IPS-18a (cell line): ENCODE results near the gene MYO18A.
A peak's percentile ranks its signal among the peaks of the same experiment; 100 is the strongest.

Experiments
- H3K27ac ChIP-seq: one replicate; pipeline ENCODE4 v1.5.1; 2013; ENCODE audit warnings: low read length
- H3K27me3 ChIP-seq: one replicate; pipeline ENCODE4 v1.6.1; 2013; ENCODE audit warnings: mild to moderate bottlenecking, low read length; ENCODE audit not compliant: control insufficient read depth, insufficient read depth
- H3K36me3 ChIP-seq: one replicate; pipeline ENCODE4 v1.6.1; 2013; ENCODE audit warnings: low read depth, low read length; ENCODE audit not compliant: control insufficient read depth
- H3K4me1 ChIP-seq: one replicate; pipeline ENCODE4 v1.6.1; 2013; ENCODE audit warnings: low read depth, low read length; ENCODE audit not compliant: control insufficient read depth
- H3K4me3 ChIP-seq: one replicate; pipeline ENCODE4 v1.5.1; 2013; ENCODE audit warnings: low read length
- H3K9ac ChIP-seq: one replicate; pipeline ENCODE4 v1.6.1; 2013; ENCODE audit warnings: mild to moderate bottlenecking, low read length, moderate library complexity
- H3K9me3 ChIP-seq: one replicate; pipeline ENCODE4 v1.6.1; 2013; ENCODE audit warnings: low read depth, low read length; ENCODE audit not compliant: control insufficient read depth

The MYO18A gene

DNA sequence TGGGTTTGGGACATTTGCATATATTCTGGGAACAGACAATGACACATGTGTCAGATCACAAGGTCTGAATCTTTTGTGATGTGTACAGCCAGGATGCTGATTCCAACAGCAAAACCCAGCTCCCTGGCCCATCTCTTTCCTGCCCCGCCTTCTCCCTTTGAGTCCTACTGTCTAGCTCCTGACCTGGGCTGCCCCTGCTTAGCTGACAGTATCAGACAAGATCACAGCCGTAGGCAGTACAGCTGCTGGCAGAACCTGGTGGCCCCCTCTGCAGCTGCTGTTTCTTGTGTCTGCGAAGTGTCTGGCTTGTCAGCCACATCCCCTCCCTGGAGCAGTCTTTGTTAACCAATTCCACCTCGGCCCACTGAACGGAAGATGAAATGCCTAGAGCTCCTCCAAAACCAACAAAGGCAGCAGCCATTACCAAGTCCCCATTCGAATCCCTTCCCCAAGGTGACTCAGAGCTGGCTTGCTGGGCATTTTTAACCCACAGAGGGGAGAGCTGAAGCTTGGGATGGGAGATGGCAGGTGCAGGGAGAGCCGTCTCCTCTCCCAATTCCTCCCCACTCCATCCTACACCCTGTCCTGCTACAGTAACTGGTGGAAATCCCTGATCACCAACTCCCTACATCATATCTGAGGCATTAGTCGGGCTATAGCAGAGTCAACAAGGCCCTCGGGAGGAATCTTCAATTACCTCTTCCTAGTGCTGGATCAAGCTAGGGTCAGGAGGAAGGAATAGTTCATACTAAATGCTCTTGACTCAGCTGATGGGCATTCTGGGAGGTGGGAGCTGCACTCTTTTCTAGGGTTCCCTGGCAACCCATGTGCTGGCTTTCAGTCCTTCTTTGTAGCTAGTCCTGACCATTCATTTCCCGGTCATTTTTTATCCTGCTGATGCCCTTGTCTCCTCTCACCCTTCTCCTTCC is 131.5 kb downstream of the MYO18A start:
- Histone ChIP-seq H3K36me3 (peaks cover 6% of the 10 kb centered on the region), H3K4me3 (no peak overlapping the region), H3K9ac (no peak overlapping the region), H3K9me3 (no peaks in the 10 kb centered on the region), H3K4me1 (peaks cover 17% of the 10 kb centered on the region), H3K27me3 (no peaks in the 10 kb centered on the region), H3K27ac (no peak overlapping the region)

DNA sequence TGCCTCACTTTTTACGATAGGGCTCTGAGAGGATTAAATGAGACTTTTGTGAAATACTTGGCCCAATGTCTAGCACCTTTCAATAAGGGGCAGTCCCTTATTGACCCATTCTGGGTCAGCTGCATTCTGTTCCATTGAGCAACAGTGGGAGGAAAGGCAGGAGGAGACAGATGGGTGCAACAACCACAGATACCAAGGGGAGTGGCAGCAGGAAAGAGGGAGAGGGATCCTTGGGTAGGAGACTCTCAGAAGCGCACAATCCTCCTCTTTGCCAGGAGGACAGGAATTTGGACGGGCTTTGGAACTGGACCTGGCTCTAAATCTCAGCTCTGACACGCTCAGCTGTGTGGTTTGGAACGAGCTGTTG is 133.7 kb downstream of the MYO18A start:
- no peak overlapping the region for H3K4me3 ChIP-seq

DNA sequence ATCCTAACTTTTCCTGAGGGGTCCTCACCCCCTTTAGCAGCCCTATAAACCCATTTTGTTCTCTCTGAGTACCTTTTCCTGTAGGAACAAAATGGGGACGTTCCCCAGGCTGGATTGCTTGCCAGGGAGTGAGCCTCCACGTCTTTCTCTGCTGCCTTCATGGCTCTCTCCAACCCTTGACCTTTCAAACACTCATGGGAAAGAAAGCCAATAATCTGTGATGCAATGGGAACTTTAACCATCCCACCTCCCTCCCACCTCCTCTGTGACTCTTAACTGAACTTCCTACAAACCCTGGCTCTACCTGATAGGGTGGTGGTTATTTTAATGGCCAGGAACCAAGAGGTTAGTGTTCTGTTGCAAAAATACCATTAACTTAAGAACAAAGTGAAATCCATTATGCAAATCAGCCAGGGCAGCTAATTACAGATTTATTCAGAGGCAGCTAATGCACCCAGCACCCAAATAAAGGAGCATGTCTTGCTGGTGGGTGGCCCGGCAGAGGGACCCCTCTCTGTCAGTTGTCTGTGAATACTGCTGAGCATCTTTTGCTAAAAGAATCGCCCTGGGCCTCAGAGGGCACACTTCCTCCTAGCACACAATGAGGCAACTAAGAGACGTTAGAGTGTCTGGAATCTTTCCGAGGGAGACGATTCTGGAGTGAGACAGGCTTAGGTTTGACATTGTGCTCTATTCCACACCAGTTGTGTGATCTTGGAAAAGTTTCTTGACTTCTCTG is 134.3 kb downstream of the MYO18A start:
- H3K36me3 ChIP-seq = peaks cover 6% of the 10 kb centered on the region
- no peak overlapping the region for H3K4me3 ChIP-seq
- H3K27me3 ChIP-seq = no peaks in the 10 kb centered on the region
- no peaks in the 10 kb centered on the region for H3K9me3 ChIP-seq
- H3K4me1 ChIP-seq = peaks cover 37% of the 10 kb centered on the region
- no peak overlapping the region for H3K27ac ChIP-seq
- H3K9ac ChIP-seq = no peak overlapping the region

More for the DNA sequence above, 133.7 kb downstream of the MYO18A start:
- Histone ChIP-seq H3K27ac (no peak overlapping the region), H3K4me1 (peaks cover 37% of the 10 kb centered on the region), H3K36me3 (peaks cover 6% of the 10 kb centered on the region), H3K9ac (no peak overlapping the region), H3K9me3 (no peaks in the 10 kb centered on the region), H3K27me3 (no peaks in the 10 kb centered on the region)

DNA sequence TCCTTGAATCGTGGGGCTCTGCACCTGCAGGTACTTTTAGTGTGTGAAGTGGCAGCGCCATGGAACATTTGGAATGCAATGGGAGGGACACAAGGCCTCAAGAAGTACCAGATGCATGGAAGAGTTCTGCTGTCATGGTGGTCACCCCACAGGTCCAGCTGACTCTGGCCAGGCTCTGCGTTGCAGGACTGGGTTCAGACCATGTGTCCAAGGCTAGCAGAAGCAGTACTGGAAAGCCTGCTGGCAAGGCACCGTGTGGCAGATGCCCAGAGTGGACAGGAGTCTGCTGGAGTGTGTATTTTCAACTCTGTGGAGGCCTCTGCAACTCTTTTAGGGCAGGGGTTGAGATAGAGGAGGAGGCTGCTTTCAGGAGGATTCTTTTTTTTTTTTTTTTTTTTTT is 135.2 kb downstream of the MYO18A start:
- H3K9me3 ChIP-seq = no peaks in the 10 kb centered on the region
- H3K9ac ChIP-seq = no peak overlapping the region
- no peak overlapping the region for H3K4me3 ChIP-seq
- H3K27me3 ChIP-seq = no peaks in the 10 kb centered on the region
- H3K4me1 ChIP-seq = peaks cover 39% of the 10 kb centered on the region
- no peak overlapping the region for H3K27ac ChIP-seq
- peaks cover 6% of the 10 kb centered on the region for H3K36me3 ChIP-seq

DNA sequence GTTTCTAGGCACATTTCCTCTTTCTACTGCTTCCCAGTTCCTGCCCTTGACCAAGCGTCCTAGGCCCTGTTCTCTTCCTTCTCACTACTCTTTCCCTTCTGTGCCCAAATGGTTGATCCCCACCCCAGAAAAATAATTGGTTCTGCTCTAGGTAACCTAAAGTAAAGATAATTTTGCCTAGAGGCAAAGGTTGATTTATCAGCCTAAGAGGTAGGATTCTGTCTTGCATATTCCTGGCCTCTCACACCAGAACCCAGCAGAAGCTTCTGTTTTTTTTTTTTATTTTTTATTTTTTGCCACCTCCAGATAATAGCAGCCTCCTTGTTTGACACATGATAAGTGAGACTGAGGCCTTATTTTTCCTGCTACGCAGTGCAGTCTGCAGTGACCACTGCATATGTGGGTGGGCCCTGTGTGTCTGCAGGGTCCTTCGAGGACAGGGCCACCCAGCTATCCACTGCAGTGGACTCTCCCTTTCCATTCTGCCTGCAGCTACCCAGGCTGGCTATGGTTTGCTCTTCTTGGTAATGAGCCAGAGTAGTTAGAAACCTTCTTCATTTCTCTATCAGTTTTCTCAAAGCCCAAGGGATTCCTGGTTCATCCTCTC is 136.6 kb downstream of the MYO18A start:
- Histone ChIP-seq H3K27ac (peak overlapping the region; percentile 82), H3K36me3 (peaks cover 3% of the 10 kb centered on the region), H3K4me3 (peak overlapping the region; percentile 26), H3K9me3 (no peaks in the 10 kb centered on the region), H3K4me1 (peaks cover 43% of the 10 kb centered on the region), H3K9ac (peak overlapping the region; percentile 31), H3K27me3 (no peaks in the 10 kb centered on the region)

DNA sequence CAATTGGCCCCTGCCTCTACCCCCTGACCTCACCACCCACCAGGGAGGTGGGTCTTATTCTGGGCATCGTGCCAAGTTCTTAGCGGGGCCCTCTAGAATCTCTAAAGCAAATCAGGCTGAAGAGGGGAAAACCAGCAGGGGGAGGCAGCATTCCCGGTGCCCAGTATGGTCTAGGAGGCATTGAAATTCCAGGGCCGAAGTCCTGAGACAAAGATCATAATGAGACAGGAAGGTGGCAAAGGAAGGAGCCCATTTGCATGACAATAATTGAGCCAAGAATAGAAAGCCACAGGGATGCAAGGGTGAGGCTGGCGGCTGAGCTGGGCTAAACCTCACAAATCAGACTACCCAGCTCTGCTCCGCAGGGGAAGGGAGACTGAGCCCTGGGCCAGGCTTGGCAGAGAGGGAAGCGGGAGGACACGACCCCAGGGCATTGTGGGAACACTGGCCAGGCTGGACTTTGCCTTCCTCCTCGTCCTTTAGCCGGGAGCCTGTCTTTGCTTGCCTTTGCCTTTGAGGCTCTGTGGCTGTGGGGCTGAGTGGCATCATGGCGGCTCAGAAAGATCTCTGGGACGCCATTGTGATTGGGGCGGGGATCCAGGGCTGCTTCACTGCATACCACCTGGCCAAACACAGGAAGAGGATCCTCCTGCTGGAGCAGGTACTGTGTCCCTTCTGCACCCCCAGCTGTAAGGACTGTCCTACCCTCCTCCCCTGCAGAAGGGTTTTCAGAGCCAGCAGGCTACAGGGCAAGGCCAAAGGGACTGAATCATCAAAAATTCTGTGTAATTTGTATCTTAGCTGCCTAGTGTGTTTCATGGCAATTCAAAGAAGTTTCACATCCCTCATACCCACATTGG is 137.3 kb downstream of the MYO18A start, which contains the start of gene PIPOX:
Gene PIPOX (plus strand): TSS at position 463 of the 860 bp plus-strand sequence. CDS start 85 bp downstream, at position 548.
- peaks cover 3% of the 10 kb centered on the region for H3K36me3 ChIP-seq
- no peaks in the 10 kb centered on the region for H3K27me3 ChIP-seq
- H3K4me3 ChIP-seq = peak within 1 kb of the TSS; percentile 26
- peak within 1 kb of the TSS; percentile 31 for H3K9ac ChIP-seq
- no peaks in the 10 kb centered on the region for H3K9me3 ChIP-seq
- H3K27ac ChIP-seq = peak within 1 kb of the TSS; percentile 82
- peaks cover 45% of the 10 kb centered on the region for H3K4me1 ChIP-seq

DNA sequence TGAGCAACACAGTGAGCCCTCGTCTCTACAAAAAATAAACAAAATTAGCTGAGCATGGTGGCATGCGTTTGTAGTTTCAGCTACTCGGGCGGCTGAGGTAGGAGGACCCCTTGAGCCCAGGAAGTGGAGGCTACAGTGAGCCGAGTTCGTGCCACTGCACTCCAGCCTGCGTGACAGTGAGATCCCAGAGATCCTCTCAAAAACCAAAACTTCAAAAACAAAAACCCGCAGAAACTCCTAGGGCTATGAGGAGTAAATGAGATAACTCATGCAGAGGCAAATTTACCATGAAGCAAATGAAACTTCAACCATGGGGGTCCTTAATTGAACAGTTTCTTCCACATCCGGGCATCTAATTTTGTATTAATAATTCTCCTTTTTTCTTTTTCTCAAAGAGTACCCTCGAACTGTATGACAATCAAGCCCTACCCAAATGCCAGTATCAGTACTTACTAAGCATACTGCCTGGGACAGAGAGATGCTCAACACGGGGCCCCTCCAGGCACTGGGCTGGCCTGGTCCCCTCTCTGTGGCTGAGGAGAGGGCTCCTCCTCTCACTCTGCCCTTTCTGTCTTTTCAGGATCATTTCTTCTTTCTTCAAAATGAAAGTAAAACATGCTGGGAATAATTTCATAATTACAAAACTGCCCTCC is 138.0 kb downstream of the MYO18A start:
- H3K9me3 ChIP-seq = no peaks in the 10 kb centered on the region
- peak overlapping the region; percentile 82 for H3K27ac ChIP-seq
- no peaks in the 10 kb centered on the region for H3K27me3 ChIP-seq
- peak overlapping the region; percentile 30 for H3K9ac ChIP-seq
- peak overlapping the region; percentile 1 for H3K4me3 ChIP-seq
- peaks cover 3% of the 10 kb centered on the region for H3K36me3 ChIP-seq
- peaks cover 52% of the 10 kb centered on the region for H3K4me1 ChIP-seq

DNA sequence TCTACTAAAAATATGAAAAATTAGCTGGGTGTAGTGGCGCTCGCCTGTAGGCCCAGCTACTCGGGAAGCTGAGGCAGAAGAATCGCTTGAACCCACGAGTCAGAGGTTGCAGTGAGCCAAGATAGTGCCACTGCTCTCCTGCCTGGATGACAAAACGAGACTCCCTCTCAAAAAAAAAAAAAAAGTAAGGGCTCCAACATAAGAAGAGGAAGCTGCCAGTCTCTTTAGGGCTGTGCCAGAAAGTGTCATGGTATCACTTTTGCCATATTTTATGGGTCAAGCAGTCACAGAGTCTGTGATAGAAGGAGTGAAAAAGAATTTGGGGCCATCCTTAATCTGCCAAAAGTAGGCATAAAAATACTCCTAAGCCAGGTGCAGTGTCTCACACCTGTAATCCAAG is 138.6 kb downstream of the MYO18A start:
- H3K4me3 ChIP-seq = no peak overlapping the region
- no peak overlapping the region for H3K9ac ChIP-seq
- peaks cover 3% of the 10 kb centered on the region for H3K36me3 ChIP-seq
- no peaks in the 10 kb centered on the region for H3K27me3 ChIP-seq
- H3K27ac ChIP-seq = peak overlapping the region; percentile 82
- no peaks in the 10 kb centered on the region for H3K9me3 ChIP-seq
- H3K4me1 ChIP-seq = peaks cover 56% of the 10 kb centered on the region

DNA sequence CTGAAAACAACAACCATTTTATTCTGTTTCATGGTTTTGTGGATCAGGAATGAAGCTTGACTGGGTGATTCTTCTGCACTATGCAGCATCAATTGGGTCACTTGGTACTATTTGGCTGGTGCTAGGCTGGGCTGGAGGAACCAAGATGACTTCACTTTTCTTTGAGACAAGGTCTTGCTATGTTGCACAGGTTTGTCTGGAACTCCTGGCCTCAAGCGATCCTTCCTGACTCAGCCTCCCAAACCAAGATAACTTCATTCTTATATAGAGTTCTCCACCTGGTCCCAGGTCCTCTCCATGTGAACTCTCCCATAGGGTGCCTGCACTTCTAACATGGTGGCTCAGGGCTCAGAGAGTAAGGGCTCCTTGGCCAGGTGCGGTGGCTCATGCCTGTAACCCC is 139.1 kb downstream of the MYO18A start:
- Histone ChIP-seq H3K27ac (no peak overlapping the region), H3K9me3 (no peaks in the 10 kb centered on the region), H3K36me3 (peaks cover 3% of the 10 kb centered on the region), H3K9ac (no peak overlapping the region), H3K27me3 (no peaks in the 10 kb centered on the region), H3K4me3 (no peak overlapping the region), H3K4me1 (peaks cover 60% of the 10 kb centered on the region)

DNA sequence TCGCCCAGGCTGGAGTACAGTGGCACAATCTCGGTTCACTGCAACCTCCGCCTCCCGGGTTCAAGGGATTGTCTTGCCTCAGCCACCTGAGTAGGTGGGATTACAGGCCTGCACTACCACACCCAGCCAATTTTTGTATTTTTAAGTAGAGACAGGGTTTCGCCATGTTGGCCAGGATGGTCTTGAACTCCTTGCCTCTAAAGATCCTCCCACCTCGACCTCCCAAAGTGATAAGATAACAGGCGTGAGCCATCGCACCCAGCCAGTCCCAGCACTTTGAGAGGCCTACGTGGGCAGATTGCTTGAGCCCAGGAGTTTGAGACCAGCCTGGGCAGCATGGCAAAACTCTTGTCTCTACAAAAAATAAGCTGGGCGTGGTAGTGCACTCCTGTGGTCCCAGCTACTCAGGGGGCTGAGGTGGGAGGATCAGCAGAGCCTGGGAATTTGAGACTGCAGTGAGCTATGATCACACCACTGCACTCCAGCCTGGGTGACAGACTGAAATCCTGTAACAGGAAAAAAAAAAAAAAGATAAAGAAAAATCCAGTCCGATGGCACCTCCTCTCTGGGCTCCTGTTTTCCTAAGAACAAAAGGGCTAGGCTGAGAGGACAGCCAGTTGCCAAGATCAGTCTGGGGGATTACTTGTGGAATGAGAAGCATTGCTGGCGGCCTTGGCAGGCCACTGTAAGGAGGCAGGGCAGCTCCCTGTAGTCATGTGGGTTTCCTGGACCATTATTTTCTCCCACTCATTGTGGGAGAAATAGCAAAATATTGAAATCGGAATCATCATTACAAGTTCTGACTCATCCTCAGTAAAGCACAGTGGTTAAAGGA is 140.2 kb downstream of the MYO18A start:
- Histone ChIP-seq H3K4me3 (no peak overlapping the region), H3K9ac (no peak overlapping the region), H3K4me1 (peaks cover 62% of the 10 kb centered on the region), H3K27ac (no peak overlapping the region), H3K36me3 (no peaks in the 10 kb centered on the region), H3K27me3 (no peaks in the 10 kb centered on the region), H3K9me3 (peaks cover under 1% of the 10 kb centered on the region)
